MG63 (cell line): ENCODE data around the gene FBXO36. TPM values are rescaled to one million over a fixed set of nuclear protein-coding genes. Genes with fewer than 3 reads are reported as not detected.
"Not testable (repeated sequence)": the region's sequence is repeated elsewhere in the genome, so short reads cannot be mapped to it uniquely, and the experiment has no call there.

ENCODE experiments used
- DNase-seq: peaks from one replicate; pipeline ENCODE4 v3.0.0-alpha.2; 2020
- H3K27me3 ChIP-seq: fragments of 250-450 bp; sonication (Bioruptor Pico); 2 replicates; pipeline ENCODE4 v1.5.1; 2020; ENCODE audit warnings: mild to moderate bottlenecking, moderate library complexity
- H3K36me3 ChIP-seq: fragments of 250-450 bp; sonication (Bioruptor Pico); 2 replicates; pipeline ENCODE4 v1.5.1; 2020; ENCODE audit warnings: mild to moderate bottlenecking, moderate library complexity
- H3K4me3 ChIP-seq: fragments of 250-450 bp; sonication (Bioruptor Pico); 2 replicates; pipeline ENCODE4 v1.5.1; 2020; ENCODE audit warnings: mild to moderate bottlenecking, moderate library complexity
- H3K9me3 ChIP-seq: fragments of 250-450 bp; sonication (Bioruptor Pico); 2 replicates; pipeline ENCODE4 v1.5.1; 2020; ENCODE audit warnings: mild to moderate bottlenecking, moderate library complexity
- total RNA-seq: library from RNA; depleted of rRNA; stranded (reverse); fragments of >200 nt; shearing (Covaris generic); gene quantifications from 2 replicates; pipeline ENCODE4 v1.2.3, GENCODE V29; 2014; ENCODE audit warnings: low replicate concordance

FBXO36 gene
- total RNA-seq, 1 experiment from 2014 or later = 0.56 TPM

DNA sequence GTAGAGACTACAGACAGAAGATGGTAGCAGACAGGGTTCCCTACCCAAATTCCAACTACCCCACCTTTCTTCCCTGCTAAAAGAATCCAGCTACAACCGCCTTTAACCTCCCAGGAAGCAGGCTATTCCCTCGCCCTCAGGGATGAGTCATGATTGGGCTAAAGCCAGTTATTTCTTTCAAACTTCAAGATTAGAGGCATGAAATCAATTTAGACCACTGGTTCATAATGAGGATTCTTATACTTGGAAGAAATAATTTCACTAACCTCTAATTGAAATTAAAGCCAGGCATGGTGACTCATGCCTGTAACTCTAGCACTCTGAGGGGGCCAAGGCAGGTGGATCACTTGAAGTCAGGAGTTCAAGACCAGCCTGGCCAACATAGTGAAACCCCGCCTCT, 20.5 kb upstream of the FBXO36 start:
- Histone ChIP-seq H3K4me3 (no peak overlapping the region), H3K27me3 (no peaks in the 10 kb centered on the region), H3K9me3 (no peaks in the 10 kb centered on the region), H3K36me3 (peaks cover 43% of the 10 kb centered on the region)
- peak; percentile 42 for DNase-seq

GRCh38 chr2:229903037-229903436, 19.3 kb upstream of the FBXO36 start:
- Histone ChIP-seq H3K4me3 (no peak overlapping the region), H3K27me3 (no peaks in the 10 kb centered on the region), H3K9me3 (no peaks in the 10 kb centered on the region), H3K36me3 (peaks cover 54% of the 10 kb centered on the region)
- no peak for DNase-seq

DNA sequence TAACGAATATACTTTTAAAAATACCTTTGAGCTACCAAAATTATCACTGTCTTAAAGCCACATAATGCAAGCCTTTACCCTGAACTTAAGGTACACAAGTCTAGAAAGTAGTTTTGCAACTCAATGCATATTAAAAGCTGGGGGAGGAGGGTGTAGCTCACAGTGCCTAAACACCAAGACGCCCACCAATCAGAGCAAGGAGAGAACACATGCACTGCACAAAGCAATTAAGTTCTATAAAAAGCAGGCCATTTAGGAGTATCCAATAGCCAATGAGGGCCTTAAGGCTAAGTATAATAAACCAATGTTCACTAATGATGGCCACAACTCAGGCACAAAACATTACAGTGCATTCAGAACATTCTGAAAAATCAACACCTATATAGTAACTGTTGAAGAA, 16.7 kb upstream of the FBXO36 start:
- Histone ChIP-seq H3K9me3 (no peaks in the 10 kb centered on the region), H3K4me3 (no peak overlapping the region), H3K36me3 (peaks cover 53% of the 10 kb centered on the region), H3K27me3 (no peaks in the 10 kb centered on the region)
- DNase-seq = no peak

DNA sequence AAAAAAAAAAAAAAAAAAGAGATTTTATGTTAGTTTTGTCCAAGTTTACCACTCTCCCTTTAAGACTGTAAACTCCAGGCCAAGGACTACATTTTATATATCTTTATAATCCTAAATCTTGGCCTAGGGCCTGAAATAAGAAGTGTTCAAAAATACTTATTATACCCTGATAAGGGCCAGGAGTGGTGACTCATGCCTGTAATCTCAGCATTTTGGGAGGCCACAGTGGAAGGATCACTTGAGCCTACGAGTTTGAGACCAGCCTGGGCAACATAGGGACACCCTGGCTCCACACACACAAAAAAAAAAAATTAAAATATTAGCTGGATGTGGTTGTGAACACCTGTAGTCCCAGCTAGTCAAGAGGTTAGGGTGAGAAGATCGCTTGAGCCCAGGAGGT, 13.2 kb upstream of the FBXO36 start:
- Histone ChIP-seq H3K27me3 (no peaks in the 10 kb centered on the region), H3K36me3 (peaks cover 54% of the 10 kb centered on the region), H3K9me3 (no peaks in the 10 kb centered on the region), H3K4me3 (no peak overlapping the region)
- DNase-seq = peak; percentile 10

GRCh38 chr2:229910147-229910831, 12.0 kb upstream of the FBXO36 start:
- no peaks in the 10 kb centered on the region for H3K27me3 ChIP-seq
- peaks cover 49% of the 10 kb centered on the region for H3K36me3 ChIP-seq
- no peak overlapping the region for H3K4me3 ChIP-seq
- no peak for DNase-seq
- H3K9me3 ChIP-seq = no peaks in the 10 kb centered on the region

GRCh38 chr2:229910832-229911412, 11.4 kb upstream of the FBXO36 start:
- Histone ChIP-seq H3K27me3 (no peaks in the 10 kb centered on the region), H3K9me3 (no peaks in the 10 kb centered on the region), H3K4me3 (no peak overlapping the region), H3K36me3 (peaks cover 47% of the 10 kb centered on the region)
- DNase-seq = no peak

DNA sequence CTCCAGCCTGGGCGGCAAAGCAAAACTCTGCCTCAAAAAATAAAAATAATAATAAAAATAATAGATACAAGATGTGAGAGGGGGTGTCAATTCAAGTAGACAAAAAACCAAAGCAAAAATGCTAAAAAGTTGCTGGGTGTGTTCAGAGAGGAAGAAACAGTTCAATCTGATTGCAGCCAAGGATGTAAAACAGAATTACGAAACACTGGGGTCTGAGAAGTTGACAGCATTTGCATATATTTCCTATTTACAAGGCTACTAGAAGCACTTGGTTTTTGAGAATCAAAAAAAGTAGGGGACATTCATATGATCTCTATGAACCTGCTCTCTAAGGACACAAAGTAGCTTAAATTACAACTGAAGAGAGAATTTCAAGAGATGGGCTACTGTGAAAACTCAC, 8.1 kb upstream of the FBXO36 start:
- no peak for DNase-seq
- Histone ChIP-seq H3K27me3 (no peaks in the 10 kb centered on the region), H3K36me3 (peaks cover 51% of the 10 kb centered on the region), H3K9me3 (no peaks in the 10 kb centered on the region), H3K4me3 (no peak overlapping the region)

- no peak overlapping the region for H3K4me3 ChIP-seq
- DNase-seq = no peak
- H3K27me3 ChIP-seq = no peaks in the 10 kb centered on the region
- H3K9me3 ChIP-seq = no peaks in the 10 kb centered on the region
- peaks cover 48% of the 10 kb centered on the region for H3K36me3 ChIP-seq
These were observed 4.5 kb upstream of the FBXO36 start for GRCh38 chr2:229917793-229918192.

GRCh38 chr2:229920011-229920641, 2.2 kb upstream of the FBXO36 start:
- no peak for DNase-seq

DNA sequence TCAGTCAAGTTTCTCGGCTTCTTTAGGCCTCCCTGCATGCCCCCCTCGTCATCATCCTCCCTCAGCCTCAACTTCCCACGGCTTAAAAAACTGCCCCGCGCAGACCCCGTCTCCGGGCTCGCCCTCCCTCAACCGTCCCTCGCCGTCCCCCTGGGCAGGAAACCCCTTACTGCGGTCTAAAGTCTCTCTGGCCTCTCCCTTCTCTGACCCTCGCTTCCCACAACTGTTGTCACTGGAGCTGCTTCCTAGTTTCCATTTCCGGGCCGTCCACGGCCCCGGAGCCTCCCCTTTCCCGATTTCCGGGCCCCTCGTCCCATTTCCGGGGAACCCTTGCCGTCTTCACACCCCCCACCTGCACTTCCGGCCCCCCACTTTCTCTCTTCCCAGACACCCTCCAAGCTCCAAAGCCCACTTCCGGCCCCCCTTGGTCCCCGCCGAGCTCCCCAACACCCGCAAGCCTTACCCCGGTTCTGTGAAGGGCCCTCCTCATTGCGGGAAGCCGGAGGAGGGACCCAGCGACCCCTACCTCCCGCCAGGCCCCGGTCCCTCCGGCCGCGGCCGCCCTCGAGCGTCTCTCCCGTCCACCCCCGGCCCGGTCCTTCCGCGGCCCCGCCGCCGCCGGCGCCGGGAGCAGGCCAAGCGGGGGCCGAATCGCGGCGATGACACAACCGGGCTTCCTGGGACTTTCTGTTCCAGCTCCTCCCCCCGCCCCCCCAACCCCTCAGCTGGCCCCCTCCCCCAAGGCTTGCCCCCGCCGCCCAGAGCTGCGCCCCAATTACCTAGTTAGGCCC, 1.0 kb upstream of the FBXO36 start:
- Histone ChIP-seq H3K27me3 (no peaks in the 10 kb centered on the region), H3K9me3 (no peaks in the 10 kb centered on the region), H3K4me3 (peak overlapping the region; percentile 68), H3K36me3 (peaks cover 28% of the 10 kb centered on the region)
- DNase-seq = peak; percentile 80

More at GRCh38 chr2:229920011-229920641, 2.2 kb upstream of the FBXO36 start:
- Histone ChIP-seq H3K27me3 (no peaks in the 10 kb centered on the region), H3K4me3 (peak overlapping the region; percentile 68), H3K36me3 (peaks cover 37% of the 10 kb centered on the region), H3K9me3 (no peaks in the 10 kb centered on the region)

DNA sequence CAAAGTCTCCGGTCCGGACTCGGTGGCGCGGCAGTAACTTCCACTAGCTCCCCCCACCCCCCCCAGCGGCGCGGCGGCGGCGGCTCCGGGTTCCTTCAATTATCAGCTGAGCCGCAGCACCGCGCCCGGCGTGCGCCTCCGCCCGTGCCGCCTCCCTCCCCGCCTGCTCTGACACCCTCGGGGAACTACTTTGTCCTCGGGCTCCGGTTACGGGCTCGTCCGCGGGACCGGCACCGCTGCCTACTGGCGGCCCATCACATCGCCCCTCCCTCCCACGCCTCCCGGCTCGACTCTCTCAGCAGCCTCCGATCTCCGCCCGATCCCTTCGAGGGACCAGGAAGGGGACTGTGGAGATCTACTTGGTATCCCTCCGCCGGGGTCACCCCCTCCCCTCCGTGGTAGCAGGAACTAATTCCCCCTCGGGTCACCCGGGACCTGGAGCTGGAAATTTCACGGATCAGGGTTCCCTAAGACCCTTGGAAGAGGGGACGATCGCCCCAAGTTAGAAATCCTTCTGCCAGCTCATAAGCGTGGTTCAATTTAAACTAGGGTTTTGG, 333 bp upstream of the FBXO36 start, which contains the start of gene TRIP12:
Gene TRIP12 (minus strand): TSS at position 118 of the 557 bp plus-strand sequence. CDS start 41,930 bp downstream, outside the sequence.
- Histone ChIP-seq H3K9me3 (no peaks in the 10 kb centered on the region), H3K4me3 (peak within 1 kb of the TSS; percentile 68), H3K36me3 (peaks cover 25% of the 10 kb centered on the region), H3K27me3 (no peaks in the 10 kb centered on the region)
- DNase-seq = peak; percentile 97

- H3K27me3 ChIP-seq, H3K9me3 ChIP-seq, H3K4me3 ChIP-seq, DNase-seq, H3K36me3 ChIP-seq: not testable (repeated sequence)
These were observed 2.2 kb downstream of the FBXO36 start for GRCh38 chr2:229924541-229924940.

DNA sequence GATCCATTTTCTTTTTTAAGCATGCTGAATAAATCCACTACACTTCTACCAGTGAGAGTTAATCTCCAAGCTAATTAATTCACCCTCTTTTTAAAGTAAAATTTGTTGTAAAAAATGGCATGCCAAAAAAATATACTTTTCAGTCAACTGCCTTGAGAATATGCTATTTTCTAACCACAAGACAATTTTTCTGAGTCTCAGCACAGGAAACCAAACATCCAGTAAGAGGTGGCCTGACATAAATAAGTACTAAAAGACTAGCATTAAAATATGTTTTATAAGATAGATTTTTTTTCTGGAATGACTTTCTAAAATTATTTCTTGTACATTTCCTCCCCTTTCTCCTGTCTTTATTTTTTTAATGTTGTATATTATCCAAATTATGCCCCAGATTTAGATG, 2.9 kb downstream of the FBXO36 start:
- Histone ChIP-seq H3K27me3 (no peaks in the 10 kb centered on the region), H3K4me3 (no peak overlapping the region), H3K36me3 (no peaks in the 10 kb centered on the region), H3K9me3 (no peaks in the 10 kb centered on the region)
- no peak for DNase-seq

GRCh38 chr2:229927817-229928321, 5.6 kb downstream of the FBXO36 start:
- H3K36me3 ChIP-seq = peaks cover 3% of the 10 kb centered on the region; the same call in 1 of the 2 replicates
- H3K27me3 ChIP-seq = no peaks in the 10 kb centered on the region
- no peak overlapping the region for H3K4me3 ChIP-seq
- no peak for DNase-seq
- no peaks in the 10 kb centered on the region for H3K9me3 ChIP-seq

GRCh38 chr2:229930656-229931055, 8.4 kb downstream of the FBXO36 start:
- Histone ChIP-seq H3K27me3 (no peaks in the 10 kb centered on the region), H3K9me3 (no peaks in the 10 kb centered on the region), H3K36me3 (peaks cover 9% of the 10 kb centered on the region), H3K4me3 (no peak overlapping the region)
- DNase-seq = no peak

DNA sequence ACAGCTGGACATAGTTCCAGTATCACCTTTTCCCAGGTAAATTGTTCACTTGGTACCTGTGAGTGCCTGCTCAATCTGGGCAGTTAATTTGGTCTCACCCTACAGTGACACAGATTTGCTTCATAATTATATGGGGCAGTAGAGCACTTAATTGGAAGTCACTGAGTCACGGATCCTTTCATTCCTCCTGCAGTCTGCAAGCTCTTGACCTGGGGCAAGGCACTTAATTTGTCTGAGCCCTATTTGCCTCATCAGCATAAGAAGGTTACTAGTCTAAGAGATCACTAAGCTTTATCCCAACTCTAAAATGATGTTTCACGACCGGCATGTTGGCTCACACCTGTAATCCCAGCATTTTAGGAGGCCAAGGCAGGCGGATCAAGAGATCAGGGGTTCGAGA, 8.9 kb downstream of the FBXO36 start:
- H3K36me3 ChIP-seq = peaks cover 9% of the 10 kb centered on the region
- no peaks in the 10 kb centered on the region for H3K9me3 ChIP-seq
- H3K4me3 ChIP-seq = no peak overlapping the region
- DNase-seq = no peak
- H3K27me3 ChIP-seq = no peaks in the 10 kb centered on the region
